DMS53 treated with DMSO at 0.1 percent for 48 hours (cell line): ENCODE results near the gene CELA1.
A peak's percentile ranks its signal among the peaks of the same experiment; 100 is the strongest.
"Not testable (repeated sequence)": the region's sequence is repeated elsewhere in the genome, so short reads cannot be mapped to it uniquely, and the experiment has no call there.

Experiments
- DNase-seq: peaks from one replicate; lab custom pipeline; 2025; ENCODE audit not compliant: unreplicated experiment; lab: John Stamatoyannopoulos, UW

CELA1 gene

GRCh38 chr12:51345681-51346080 lies 798 bp downstream of the CELA1 start:
- no peak for DNase-seq

- DNase-seq: no peak
Observed at GRCh38 chr12:51343201-51343600, 3.3 kb downstream of the CELA1 start.

GRCh38 chr12:51342416-51342815 lies 4.1 kb downstream of the CELA1 start:
- no peak for DNase-seq

- DNase-seq: peak; percentile 66
Observed at GRCh38 chr12:51341251-51342007, 5.0 kb downstream of the CELA1 start.

GRCh38 chr12:51339750-51340149 lies 6.7 kb downstream of the CELA1 start:
- no peak for DNase-seq

- DNase-seq: not testable (repeated sequence)
Observed at GRCh38 chr12:51337336-51337735, 9.1 kb downstream of the CELA1 start.

GRCh38 chr12:51335931-51336330 lies 10.5 kb downstream of the CELA1 start:
- DNase-seq: no peak

GRCh38 chr12:51334764-51335163 lies 11.7 kb downstream of the CELA1 start:
- DNase-seq: no peak

- no peak for DNase-seq
Observed at GRCh38 chr12:51333536-51333935, 12.9 kb downstream of the CELA1 start.

- no peak for DNase-seq
Observed at GRCh38 chr12:51330186-51330585, 16.3 kb downstream of the CELA1 start.

GRCh38 chr12:51329742-51330141 lies 16.7 kb downstream of the CELA1 start:
- no peak for DNase-seq

- no peak for DNase-seq
Observed at GRCh38 chr12:51328587-51328986, 17.9 kb downstream of the CELA1 start.

GRCh38 chr12:51326698-51327439 lies 19.6 kb downstream of the CELA1 start:
- DNase-seq: no peak

GRCh38 chr12:51324953-51325352 lies 21.5 kb downstream of the CELA1 start:
- no peak for DNase-seq

- no peak for DNase-seq
Observed at GRCh38 chr12:51323966-51324895, 22.2 kb downstream of the CELA1 start, which contains the start of gene BIN2. Gene BIN2, minus strand, starts transcription at chr12:51324174. Its CDS starts 72 bp downstream, at chr12:51324102.

- no peak for DNase-seq
Observed at GRCh38 chr12:51323317-51323960, 23.0 kb downstream of the CELA1 start.

- no peak for DNase-seq
Observed at GRCh38 chr12:51322452-51322851, 24.0 kb downstream of the CELA1 start.

- no peak for DNase-seq
Observed at GRCh38 chr12:51321882-51322281, 24.6 kb downstream of the CELA1 start.

GRCh38 chr12:51320695-51321320 lies 25.7 kb downstream of the CELA1 start:
- DNase-seq: peak; percentile 1

GRCh38 chr12:51320311-51320694 lies 26.2 kb downstream of the CELA1 start:
- DNase-seq: no peak
